HepG2 (cell line): ENCODE data around the gene MREG. TPM values are rescaled to one million over a fixed set of nuclear protein-coding genes. Genes with fewer than 3 reads are reported as not detected.
A peak's percentile ranks its signal among the peaks of the same experiment; 100 is the strongest.

ENCODE experiments used
- ATAC-seq: fragments of 200-7000 bp; cut with Tn5 transposase; 3 replicates; pipeline ENCODE4 v1.9.1; 2020; ENCODE audit warnings: mild to moderate bottlenecking, moderate library complexity
- BruUV-seq: library from RNA; stranded (reverse); fragments of 400-500 nt; replicated peaks from 2 replicates; lab custom pipeline; 2021; lab: Mats Ljungman, UMichigan
- CTCF ChIA-PET: fragments of 300-600 bp; formaldehyde crosslinking; extraction: SDS; loops from one replicate; lab custom pipeline; 2021; ENCODE audit warnings: low total read pairs, inconsistent platforms, low intra/inter-chr PET ratio; lab: Yijun Ruan, JAX
- POLR2A ChIA-PET: fragments of 350-600 bp; sonication (Branson Sonifier 250); formaldehyde crosslinking; loops from one replicate; lab custom pipeline; 2020; ENCODE audit warnings: antibody characterized with exemption, inconsistent platforms; lab: Yijun Ruan, JAX
- DNase-seq: peaks from one replicate; pipeline ENCODE4 v3.0.0-alpha.2; 2015; ENCODE audit warnings: low spot score
- FAIRE-seq: peaks from 3 replicates; lab custom pipeline; 2011; peaks lifted over from hg19 to GRCh38; lab: Jason Lieb, UNC
- H2AFZ ChIP-seq: one replicate; pipeline ENCODE4 v1.6.1; 2011; ENCODE audit warnings: low read length, inconsistent platforms
- H3K27ac ChIP-seq: fragments of 300-600 bp; 3 replicates; pipeline ENCODE4 v1.8.0; 2011; ENCODE audit warnings: mixed run types, mild to moderate bottlenecking, mixed read lengths, low read length, inconsistent platforms; ENCODE audit not compliant: insufficient read depth; ENCODE audit errors: extremely low read length
- H3K27me3 ChIP-seq, 2 experiments: fragments of 200-600 bp in 1 of 2; 2 replicates in 1 of 2; 3 replicates in 1 of 2; pipeline versions ENCODE4 v1.6.0 to v1.8.0; 2011; ENCODE audit warnings: low read length in 2 of 2, mild to moderate bottlenecking in 2 of 2, moderate library complexity in 2 of 2, inconsistent platforms in 1 of 2; ENCODE audit not compliant: insufficient read depth in 2 of 2, control insufficient read depth in 1 of 2
- H3K36me3 ChIP-seq, 2 experiments: fragments of 200-600 bp in 1 of 2; replicated peaks in 1 of 2; 2 replicates in 1 of 2; 3 replicates in 1 of 2; pipeline versions ENCODE4 v1.5.1 to v1.8.0; 2011; ENCODE audit warnings: low read length in 2 of 2, inconsistent platforms in 1 of 2; ENCODE audit not compliant: insufficient read depth in 2 of 2, control insufficient read depth in 1 of 2
- H3K4me1 ChIP-seq: 2 replicates; pipeline ENCODE4 v1.5.1; 2012; ENCODE audit warnings: low read length, inconsistent platforms; ENCODE audit not compliant: insufficient read depth
- H3K4me2 ChIP-seq: 2 replicates; pipeline ENCODE4 v1.6.0; 2011; ENCODE audit warnings: low read depth, low read length, inconsistent platforms
- H3K4me3 ChIP-seq, 3 experiments: fragments of 200-600 bp in 1 of 3; sonication (generic), shearing (Covaris generic) in 1 of 3; replicated peaks in 1 of 3; 2 replicates each; pipeline ENCODE4 v1.5.1; 2011 to 2016; ENCODE audit warnings: low read length in 3 of 3, inconsistent platforms in 2 of 3, low read depth in 2 of 3, mild to moderate bottlenecking in 2 of 3, control low read depth in 1 of 3, mixed read lengths in 1 of 3; ENCODE audit not compliant: insufficient read depth in 1 of 3
- H3K79me2 ChIP-seq: one replicate; pipeline ENCODE4 v1.6.1; 2011; ENCODE audit warnings: low read length, inconsistent platforms; ENCODE audit not compliant: insufficient read depth
- H3K9ac ChIP-seq: 2 replicates; pipeline ENCODE4 v1.6.0; 2011; ENCODE audit warnings: mild to moderate bottlenecking, low read depth, low read length, inconsistent platforms; ENCODE audit not compliant: insufficient read depth
- H3K9me3 ChIP-seq: 2 replicates; pipeline ENCODE4 v1.5.1; 2012; ENCODE audit warnings: mild to moderate bottlenecking, low read length
- H4K20me1 ChIP-seq: 2 replicates; pipeline ENCODE4 v1.6.0; 2011; ENCODE audit warnings: inconsistent platforms, mild to moderate bottlenecking, low read length, moderate library complexity; ENCODE audit not compliant: insufficient read depth
- ATM ChIP-seq: fragments of 450-650 bp; IDR thresholded peaks from 2 replicates; pipeline ENCODE4 v1.7.1; 2017; ENCODE audit warnings: mild to moderate bottlenecking, borderline replicate concordance
- CERS6 ChIP-seq: sonication (generic); formaldehyde crosslinking; IDR thresholded peaks from 2 replicates; pipeline ENCODE4 v1.5.0; 2020; ENCODE audit warnings: missing genetic modification reagents
- GATA4 ChIP-seq: sonication (generic); IDR thresholded peaks from 2 replicates; pipeline ENCODE4 v1.6.1; 2016; ENCODE audit warnings: antibody characterized with exemption, low read depth, borderline replicate concordance
- REL ChIP-seq: sonication (generic); formaldehyde crosslinking; conservative IDR thresholded peaks from 2 replicates; pipeline ENCODE4 v1.8.0; 2022; ENCODE audit warnings: mild to moderate bottlenecking, missing genetic modification reagents, moderate library complexity
- RELA ChIP-seq: sonication (generic); formaldehyde crosslinking; IDR thresholded peaks from 2 replicates; pipeline ENCODE4 v1.4.0; 2020; ENCODE audit warnings: missing genetic modification reagents
- REXO4 ChIP-seq: sonication (generic); formaldehyde crosslinking; IDR thresholded peaks from 2 replicates; pipeline ENCODE4 v1.8.0; 2022; ENCODE audit warnings: missing genetic modification reagents, mild to moderate bottlenecking, borderline replicate concordance
- SAP130 ChIP-seq: IDR thresholded peaks from 2 replicates; pipeline ENCODE4 v1.6.1; 2016; ENCODE audit warnings: low read depth
- SMAD1 ChIP-seq: sonication (generic); formaldehyde crosslinking; IDR thresholded peaks from 2 replicates; pipeline ENCODE4 v1.4.0; 2020; ENCODE audit warnings: missing genetic modification reagents, low read depth, mild to moderate bottlenecking, borderline replicate concordance
- SMARCC2 ChIP-seq: fragments of 450-650 bp; IDR thresholded peaks from 2 replicates; pipeline ENCODE4 v1.6.1; 2017; ENCODE audit warnings: antibody characterized with exemption, mild to moderate bottlenecking
- SMC3 ChIP-seq: IDR thresholded peaks from 2 replicates; pipeline ENCODE4 v1.6.1; 2011; ENCODE audit warnings: low read length, improper control_type of control experiment
- SNAI1 ChIP-seq: sonication (generic); formaldehyde crosslinking; IDR thresholded peaks from 2 replicates; pipeline ENCODE4 v1.5.0; 2020; ENCODE audit warnings: mild to moderate bottlenecking, missing genetic modification reagents, borderline replicate concordance
- STAG1 ChIP-seq: sonication (generic); formaldehyde crosslinking; IDR thresholded peaks from 2 replicates; pipeline ENCODE4 v1.4.0; 2020; ENCODE audit warnings: missing genetic modification reagents
- THRA ChIP-seq: sonication (generic); formaldehyde crosslinking; IDR thresholded peaks from 2 replicates; pipeline ENCODE4 v1.4.0; 2020; ENCODE audit warnings: missing genetic modification reagents, borderline replicate concordance
- TRIM24 ChIP-seq: sonication (generic); formaldehyde crosslinking; IDR thresholded peaks from 2 replicates; pipeline ENCODE4 v1.8.0; 2022; ENCODE audit warnings: mild to moderate bottlenecking, missing genetic modification reagents
- ZNF207 ChIP-seq: fragments of 450-650 bp; IDR thresholded peaks from 2 replicates; pipeline ENCODE4 v1.6.1; 2016; ENCODE audit warnings: antibody characterized with exemption, borderline replicate concordance
- ZNF276 ChIP-seq: sonication (generic); formaldehyde crosslinking; IDR thresholded peaks from 2 replicates; pipeline ENCODE4 v1.4.0; 2020; ENCODE audit warnings: mild to moderate bottlenecking, low read depth, missing genetic modification reagents
- ZNF501 ChIP-seq: sonication (generic); formaldehyde crosslinking; IDR thresholded peaks from 2 replicates; pipeline ENCODE4 v1.5.1; 2020; ENCODE audit warnings: mild to moderate bottlenecking, moderate library complexity, missing genetic modification reagents
- ZNF563 ChIP-seq: sonication (generic); formaldehyde crosslinking; IDR thresholded peaks from 2 replicates; pipeline ENCODE4 v1.8.0; 2022; ENCODE audit warnings: mild to moderate bottlenecking, moderate library complexity, missing genetic modification reagents
- ZNF780A ChIP-seq: sonication (generic); formaldehyde crosslinking; IDR thresholded peaks from 2 replicates; pipeline ENCODE4 v1.8.0; 2022; ENCODE audit warnings: mild to moderate bottlenecking, missing genetic modification reagents, moderate library complexity
- ZNF790 ChIP-seq: sonication (generic); formaldehyde crosslinking; IDR thresholded peaks from 2 replicates; pipeline ENCODE4 v1.8.0; 2022; ENCODE audit warnings: missing genetic modification reagents, mild to moderate bottlenecking, borderline replicate concordance
- ZSCAN21 ChIP-seq: sonication (generic); formaldehyde crosslinking; IDR thresholded peaks from 2 replicates; pipeline ENCODE4 v1.8.0; 2022; ENCODE audit warnings: mild to moderate bottlenecking, missing genetic modification reagents, moderate library complexity, borderline replicate concordance
- WGBS: methylation state at CpG from one replicate; pipeline ENCODE4 v1.1.6; 2017; ENCODE audit warnings: low lambda C conversion rate; 5-methylcytosine and 5-hydroxymethylcytosine counted together
- in situ Hi-C: cut with HindIII; loops from 2 replicates; pipeline ENCODE4 v1.10.0; 2017; ENCODE audit warnings: low pct_unique_long_range_greater_than_20kb; ENCODE audit not compliant: extremely low pct_ligation_motif_present
- intact Hi-C: fragments of 100-400 bp; cut with micrococcal nuclease; formaldehyde crosslinking; loops from one replicate; pipeline ENCODE4 v1.10.0; 2022; ENCODE audit not compliant: unreplicated experiment
- polyA plus RNA-seq, 8 experiments: library from polyadenylated mRNA; depleted of rRNA in 3 of 8; stranded (reverse) in 7 of 8; unstranded in 1 of 8; fragments of >200 nt; fragmentation: Illumina TruSeq in 4 of 8; extraction: Trizol in 4 of 8; gene quantifications; 2 replicates each; pipeline versions ENCODE4 v1.2.1 to v1.2.3, GENCODE V29; 2011 to 2016; ENCODE audit warnings: low read depth in 4 of 8, missing spikeins in 1 of 8, mixed read lengths in 1 of 8; ENCODE audit not compliant: insufficient read depth in 1 of 8
- total RNA-seq, 5 experiments: library from RNA; depleted of rRNA; stranded (reverse); fragments of >200 nt; fragmentation: Illumina TruSeq; extraction: Trizol; gene quantifications; 2 replicates each; pipeline ENCODE4 v1.2.3, GENCODE V29; 2016; ENCODE audit warnings: low read depth in 1 of 5

Gene MREG
- total and polyA plus RNA-seq, 2 of the 13 experiments (the other 11 are each of a cell fraction or from before 2014, with no cell fraction given): 7.5 to 23.3 TPM

- TF ChIP-seq CERS6 (CRISPR knock-in tag) (no peak), ZNF780A (no peak), SMARCC2 (no peak), TRIM24 (CRISPR knock-in tag) (no peak), ZNF563 (no peak)
These were observed 26.6 kb upstream of the MREG start (continued) for GRCh38 chr2:216039918-216040317.

GRCh38 chr2:216034065-216034464 is 20.7 kb upstream of the MREG start:
- Histone ChIP-seq H3K9me3 (no peaks in the 10 kb centered on the region), H3K4me3 (no peak overlapping the region), H4K20me1 (peaks cover 5% of the 10 kb centered on the region), H3K4me2 (no peak overlapping the region), H3K27me3 (no peaks in the 10 kb centered on the region), H3K27ac (no peak overlapping the region), H3K9ac (no peak overlapping the region), H3K4me1 (no peaks in the 10 kb centered on the region), H2AFZ (no peak overlapping the region), H3K36me3 (peaks cover 25 to 69% of the 10 kb centered on the region in 2 experiments), H3K79me2 (no peaks in the 10 kb centered on the region)
- ChIA-PET CTCF (interaction anchor here (0.7 to 1.7 kb wide), 4 partner anchors 71 to 249 kb away, joined by 3 to 7 read pairs (median 4); no protein-coding TSS in a partner anchor), POLR2A (interaction anchor here (0.8 to 1.5 kb wide), 2 partner anchors 74 to 80 kb away, joined by 3 to 4 read pairs; no protein-coding TSS in a partner anchor)
- peak; percentile 96 for FAIRE-seq
- ATAC-seq: peak; percentile 82
- WGBS: 78% methylated on average over 1 of the region's 1 CpG
- intact Hi-C loops: loop anchor here (1.0 kb wide), 2 partner anchors 75 to 106 kb away; partner anchors contain the start of gene XRCC5
- BruUV-seq: no TSS peak
- peak; percentile 67 for DNase-seq
- in situ Hi-C loops: no loop called here
- no peak for TF ChIP-seq SNAI1 (CRISPR knock-in tag)
- TF ChIP-seq GATA4: no peak
- TF ChIP-seq ATM: no peak
- TF ChIP-seq ZNF501 (CRISPR knock-in tag): peak; percentile 35; the same call in 1 of the 2 replicates
- TF ChIP-seq SMAD1 (CRISPR knock-in tag): no peak
- TF ChIP-seq STAG1 (CRISPR knock-in tag): peak; percentile 70
- 0 out of 2 replicates have a peak, but pooled peaks have one; percentile 23 for TF ChIP-seq SAP130 (CRISPR knock-in tag)
- TF ChIP-seq RELA (CRISPR knock-in tag): no peak
- no peak for TF ChIP-seq REXO4
- TF ChIP-seq SMC3: peak; percentile 86
- TF ChIP-seq ZNF790: no peak
- no peak for TF ChIP-seq REL
- TF ChIP-seq ZNF207: no peak
- no peak for TF ChIP-seq ZSCAN21 (CRISPR knock-in tag)
- TF ChIP-seq THRA: no peak
- no peak for TF ChIP-seq ZNF276 (CRISPR knock-in tag)
